ENCODE measurements around the gene TOP2A.

DNA sequence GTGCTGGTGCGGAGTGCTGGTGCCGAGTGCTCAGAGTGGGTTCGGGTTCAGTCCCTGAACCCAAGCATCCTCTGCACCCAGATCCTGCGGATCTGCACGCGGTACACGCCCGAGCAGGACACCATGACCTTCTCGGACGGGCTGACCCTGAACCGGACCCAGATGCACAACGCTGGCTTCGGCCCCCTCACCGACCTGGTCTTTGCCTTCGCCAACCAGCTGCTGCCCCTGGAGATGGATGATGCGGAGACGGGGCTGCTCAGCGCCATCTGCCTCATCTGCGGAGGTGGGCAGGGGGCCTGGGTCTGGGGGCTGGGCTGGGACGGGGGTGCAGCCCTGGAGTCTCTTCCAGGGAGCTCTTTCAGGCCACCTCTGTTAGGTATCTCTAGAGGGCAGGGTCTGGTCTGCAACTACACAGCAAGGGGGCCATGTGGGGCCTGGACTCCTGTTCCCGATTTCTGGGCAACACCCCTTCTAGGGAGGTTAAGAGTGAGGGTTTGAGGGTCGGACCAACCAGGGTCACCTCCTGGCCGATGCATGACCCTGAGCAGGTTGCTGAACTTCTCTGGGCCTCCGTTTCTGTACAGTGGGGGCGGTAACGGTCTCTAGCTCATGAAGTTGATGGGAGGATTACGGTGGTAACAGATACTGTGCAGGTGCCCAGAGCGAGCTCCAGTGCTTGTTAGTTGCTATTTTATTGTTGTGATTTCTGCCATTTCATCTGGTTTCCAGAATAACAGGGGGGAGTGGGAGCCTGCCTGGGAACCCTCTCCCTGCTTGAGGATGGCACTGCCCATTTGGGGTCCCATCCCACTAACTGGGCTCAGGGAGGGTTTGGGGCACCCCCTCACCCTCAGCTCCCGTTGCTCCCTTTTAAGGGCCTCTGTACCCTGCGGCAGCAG lies 63.2 kb downstream of the TOP2A start:
- TF ChIP-seq POLR2A (IDR thresholded peaks at IDR 0.05; ENCODE audit: low read depth, low read length) (no peak), TAF1 (IDR thresholded peaks at IDR 0.05; ENCODE audit: borderline replicate concordance, low read depth, low read length) (no peak)

All from GM12892 (cell line).